MCF 10A (cell line): ENCODE results near the gene TDRD12. TPM values are rescaled to one million over a fixed set of nuclear protein-coding genes. Genes with fewer than 3 reads are reported as not detected.
"Not testable (repeated sequence)": the region's sequence is repeated elsewhere in the genome, so short reads cannot be mapped to it uniquely, and the experiment has no call there.

Experiments used
- BruUV-seq: library from RNA; stranded (reverse); fragments of 400-500 nt; replicated peaks from 2 replicates; lab custom pipeline; 2021; lab: Mats Ljungman, UMichigan
- CTCF ChIA-PET: fragments of 300-600 bp; sonication (Branson Sonifier 250); formaldehyde crosslinking; extraction: SDS; loops from one replicate; lab custom pipeline; 2021; ENCODE audit warnings: antibody characterized with exemption, inconsistent platforms; lab: Yijun Ruan, JAX
- POLR2A ChIA-PET: fragments of 300-600, 350-650 bp; sonication (Branson Sonifier 250); formaldehyde crosslinking; extraction: SDS; loops from one replicate; lab custom pipeline; 2020; ENCODE audit warnings: antibody characterized with exemption, inconsistent platforms; lab: Yijun Ruan, JAX
- DNase-seq: peaks from one replicate; pipeline ENCODE4 v3.0.0-alpha.2; 2018; ENCODE audit not compliant: unreplicated experiment
- H3K27ac Mint-ChIP-seq: one replicate; pipeline ENCODE4 v1.8.0; 2022; ENCODE audit warnings: mild to moderate bottlenecking, low read depth, mixed read lengths; ENCODE audit not compliant: unreplicated experiment
- H3K27me3 Mint-ChIP-seq: one replicate; pipeline ENCODE4 v1.8.0; 2022; ENCODE audit warnings: mixed read lengths; ENCODE audit not compliant: insufficient read depth, unreplicated experiment
- H3K36me3 Mint-ChIP-seq: one replicate; pipeline ENCODE4 v1.8.0; 2022; ENCODE audit warnings: mild to moderate bottlenecking, moderate library complexity, mixed read lengths; ENCODE audit not compliant: insufficient read depth, unreplicated experiment
- H3K4me1 Mint-ChIP-seq: one replicate; pipeline ENCODE4 v1.8.0; 2022; ENCODE audit warnings: mixed read lengths; ENCODE audit not compliant: insufficient read depth, unreplicated experiment
- H3K4me3 Mint-ChIP-seq: one replicate; pipeline ENCODE4 v1.8.0; 2022; ENCODE audit warnings: mild to moderate bottlenecking, moderate library complexity, mixed read lengths; ENCODE audit not compliant: unreplicated experiment
- H3K9me3 Mint-ChIP-seq: one replicate; pipeline ENCODE4 v1.8.0; 2022; ENCODE audit warnings: mixed read lengths; ENCODE audit not compliant: unreplicated experiment
- intact Hi-C: fragments of 100-400 bp; cut with micrococcal nuclease; formaldehyde crosslinking; loops from 2 replicates; pipeline ENCODE4 v1.14.1; 2022
- total RNA-seq: library from RNA; stranded (reverse); gene quantifications from 2 replicates; pipeline ENCODE4 v1.2.3, GENCODE V29; 2022
- TF ChIP-seq, protein P1 (sequence below): fragments of 200-600 bp; IDR thresholded peaks from one replicate; pipeline ENCODE4 v1.8.0; 2022; ENCODE audit warnings: antibody characterized with exemption, mild to moderate bottlenecking; ENCODE audit not compliant: unreplicated experiment

TDRD12 gene
- total RNA-seq, 1 experiment from 2014 or later: 0.14 TPM

DNA sequence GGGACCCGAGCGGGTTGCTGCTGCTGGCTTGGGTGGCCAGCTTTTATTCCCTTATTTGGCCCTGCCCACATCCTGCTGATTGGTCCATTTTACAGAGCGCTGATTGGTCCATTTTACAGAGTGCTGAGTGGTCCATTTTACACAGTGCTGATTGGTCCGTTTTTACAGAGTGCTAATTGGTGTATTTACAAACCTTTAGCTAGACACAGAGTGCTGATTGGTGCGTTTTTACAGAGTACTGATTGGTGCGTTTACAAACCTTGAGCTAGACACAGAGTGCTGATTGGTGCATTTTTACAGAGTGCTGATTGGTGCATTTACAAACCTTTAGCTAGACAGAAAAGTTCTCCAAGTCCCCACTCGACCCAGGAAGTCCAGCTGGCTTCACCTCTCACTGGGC lies 19.4 kb upstream of the TDRD12 start:
- H3K4me3 Mint-ChIP-seq, BruUV-seq, H3K27me3 Mint-ChIP-seq, DNase-seq, H3K9me3 Mint-ChIP-seq, H3K27ac Mint-ChIP-seq, intact Hi-C loops: not testable (repeated sequence)
- POLR2A ChIA-PET: interaction anchor here (2.5 kb wide), 1 partner anchor 9 kb away, joined by 13 read pairs; the partner anchor contains the start of gene NUDT19
- CTCF ChIA-PET: interaction anchor here (1.0 kb wide), 1 partner anchor 22 kb away, joined by 4 read pairs; no protein-coding TSS in a partner anchor
- peaks cover 13% of the 10 kb centered on the region for H3K4me1 Mint-ChIP-seq
- peaks cover 75% of the 10 kb centered on the region for H3K36me3 Mint-ChIP-seq

DNA sequence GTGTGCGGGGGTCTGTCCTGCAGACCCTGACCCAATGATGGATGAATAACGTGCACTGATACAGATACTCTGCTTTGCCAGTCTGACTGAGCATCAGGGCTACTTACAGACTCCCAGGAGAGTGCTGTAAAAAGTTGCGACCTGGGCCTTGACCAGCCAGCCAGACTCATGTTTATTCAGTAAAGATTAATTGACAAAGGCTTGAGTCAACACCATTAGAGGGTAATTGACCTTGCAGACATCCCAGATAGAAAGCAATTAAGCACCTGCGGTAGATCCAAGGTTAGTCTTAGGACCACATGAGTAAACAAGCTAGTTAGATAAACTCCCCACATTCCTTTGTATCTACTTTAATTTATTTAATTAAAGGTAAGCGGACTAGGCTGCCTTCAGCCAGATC lies 17.6 kb upstream of the TDRD12 start:
- Mint-ChIP-seq H3K9me3 (no peaks in the 10 kb centered on the region), H3K36me3 (peaks cover 83% of the 10 kb centered on the region), H3K27me3 (no peaks in the 10 kb centered on the region), H3K4me1 (no peaks in the 10 kb centered on the region), H3K27ac (no peak overlapping the region), H3K4me3 (no peak overlapping the region)
- ChIA-PET POLR2A (interaction anchor here (2.5 kb wide), 1 partner anchor 11 kb away, joined by 13 read pairs; the partner anchor contains the start of gene NUDT19), CTCF (interaction anchor here (0.6 kb wide), 1 partner anchor 17 kb away, joined by 3 read pairs; no protein-coding TSS in a partner anchor)
- TF ChIP-seq, protein P1, sequence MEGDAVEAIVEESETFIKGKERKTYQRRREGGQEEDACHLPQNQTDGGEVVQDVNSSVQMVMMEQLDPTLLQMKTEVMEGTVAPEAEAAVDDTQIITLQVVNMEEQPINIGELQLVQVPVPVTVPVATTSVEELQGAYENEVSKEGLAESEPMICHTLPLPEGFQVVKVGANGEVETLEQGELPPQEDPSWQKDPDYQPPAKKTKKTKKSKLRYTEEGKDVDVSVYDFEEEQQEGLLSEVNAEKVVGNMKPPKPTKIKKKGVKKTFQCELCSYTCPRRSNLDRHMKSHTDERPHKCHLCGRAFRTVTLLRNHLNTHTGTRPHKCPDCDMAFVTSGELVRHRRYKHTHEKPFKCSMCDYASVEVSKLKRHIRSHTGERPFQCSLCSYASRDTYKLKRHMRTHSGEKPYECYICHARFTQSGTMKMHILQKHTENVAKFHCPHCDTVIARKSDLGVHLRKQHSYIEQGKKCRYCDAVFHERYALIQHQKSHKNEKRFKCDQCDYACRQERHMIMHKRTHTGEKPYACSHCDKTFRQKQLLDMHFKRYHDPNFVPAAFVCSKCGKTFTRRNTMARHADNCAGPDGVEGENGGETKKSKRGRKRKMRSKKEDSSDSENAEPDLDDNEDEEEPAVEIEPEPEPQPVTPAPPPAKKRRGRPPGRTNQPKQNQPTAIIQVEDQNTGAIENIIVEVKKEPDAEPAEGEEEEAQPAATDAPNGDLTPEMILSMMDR: no peak
- BruUV-seq: no TSS peak
- intact Hi-C loops: no loop called here
- DNase-seq: no peak

DNA sequence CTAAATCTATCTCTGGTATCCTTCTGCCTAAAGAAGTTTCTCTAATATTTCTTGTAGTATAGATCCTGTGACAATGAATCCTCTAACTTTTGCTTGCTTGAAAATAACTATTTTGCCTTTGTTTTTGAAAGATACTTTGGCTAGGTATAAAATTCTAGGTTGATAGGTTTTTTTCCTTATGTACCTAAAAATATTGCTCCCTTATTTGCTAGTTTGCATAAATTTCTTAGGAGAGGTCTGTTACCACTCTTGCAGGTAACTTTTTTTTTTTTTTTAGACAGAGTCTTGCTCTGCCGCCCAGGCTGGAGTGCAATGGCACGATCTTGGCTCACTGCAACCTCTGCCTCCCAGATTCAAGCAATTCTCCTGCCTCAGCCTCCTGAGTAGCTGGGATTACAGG lies 15.6 kb upstream of the TDRD12 start:
- not testable (repeated sequence) for H3K4me1 Mint-ChIP-seq, DNase-seq

DNA sequence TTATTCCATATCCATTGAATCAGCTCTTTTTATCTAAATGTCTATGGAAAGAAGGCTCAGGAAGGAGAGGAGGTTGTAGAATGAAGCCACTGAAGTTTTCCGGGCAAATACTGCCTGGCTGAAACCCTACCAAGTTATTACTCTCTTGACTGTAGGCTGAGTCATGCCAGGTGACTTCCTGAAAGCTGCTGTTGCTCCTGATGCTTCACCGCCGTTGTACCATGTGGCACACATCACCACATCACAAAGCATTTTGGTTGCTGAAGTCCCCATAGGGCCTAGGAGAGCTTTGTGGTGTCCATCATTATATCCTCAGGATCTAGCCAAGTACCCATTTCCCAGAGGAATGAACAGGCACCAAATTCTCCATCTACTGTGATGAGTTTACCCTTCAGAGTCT lies 11.1 kb upstream of the TDRD12 start:
- POLR2A ChIA-PET: no interaction called here
- CTCF ChIA-PET: interaction anchor here (0.6 kb wide), 1 partner anchor 1614 kb away, joined by 3 read pairs; no protein-coding TSS in a partner anchor
- no peak for DNase-seq
- no TSS peak for BruUV-seq
- Mint-ChIP-seq H3K4me1 (no peaks in the 10 kb centered on the region), H3K36me3 (peaks cover 86% of the 10 kb centered on the region), H3K27me3 (no peaks in the 10 kb centered on the region), H3K4me3 (no peak overlapping the region), H3K9me3 (no peaks in the 10 kb centered on the region), H3K27ac (no peak overlapping the region)
- intact Hi-C loops: no loop called here
- TF ChIP-seq, protein P1: no peak

More for the DNA sequence above, 15.6 kb upstream of the TDRD12 start:
- peaks cover 73% of the 10 kb centered on the region for H3K36me3 Mint-ChIP-seq
- POLR2A ChIA-PET, CTCF ChIA-PET, H3K27me3 Mint-ChIP-seq, H3K27ac Mint-ChIP-seq, H3K9me3 Mint-ChIP-seq, H3K4me3 Mint-ChIP-seq, BruUV-seq, intact Hi-C loops: not testable (repeated sequence)

DNA sequence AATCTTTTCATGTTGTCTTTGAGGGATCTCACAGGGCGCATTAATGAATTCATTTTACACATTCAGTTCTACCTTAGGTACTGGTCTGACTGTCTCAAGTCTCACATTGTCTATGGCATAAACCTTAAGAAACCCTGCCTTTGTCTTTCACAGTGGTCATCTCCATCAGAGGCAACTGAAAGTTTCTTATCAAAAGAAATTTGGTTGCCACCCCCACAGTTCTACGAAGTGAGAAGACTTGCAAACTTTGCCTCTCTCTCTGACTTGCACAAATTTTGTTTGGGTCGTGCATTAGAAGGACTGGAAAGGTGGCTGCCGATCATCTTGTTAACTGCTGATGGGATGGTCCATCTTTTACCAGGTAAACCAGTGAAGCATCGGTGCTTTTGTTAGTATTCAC lies 10.5 kb upstream of the TDRD12 start:
- CTCF ChIA-PET: no interaction called here
- TF ChIP-seq, protein P1: no peak
- Mint-ChIP-seq H3K27ac (no peak overlapping the region), H3K4me3 (no peak overlapping the region), H3K4me1 (no peaks in the 10 kb centered on the region), H3K9me3 (no peaks in the 10 kb centered on the region), H3K27me3 (no peaks in the 10 kb centered on the region), H3K36me3 (peaks cover 86% of the 10 kb centered on the region)
- POLR2A ChIA-PET: no interaction called here
- DNase-seq: no peak
- intact Hi-C loops: no loop called here
- BruUV-seq: no TSS peak
